ENCODE measurements around the gene NR1H3. TPM values are rescaled to one million over a fixed set of nuclear protein-coding genes. Genes with fewer than 3 reads are reported as not detected.
A peak's percentile ranks its signal among the peaks of the same experiment; 100 is the strongest.

The NR1H3 gene
- total RNA-seq, 2 experiments from 2014 or later: 8.4 to 10.0 TPM

GRCh38 chr11:47261291-47261800 is 3.5 kb downstream of the NR1H3 start:
- CTCF ChIA-PET: interaction anchor here (0.6 to 5.3 kb wide), 5 partner anchors 9 to 413 kb away, joined by 3 to 48 read pairs (median 3); partner anchors contain the start of genes ACP2 and ARFGAP2
- POLR2A ChIA-PET: no interaction called here
- Mint-ChIP-seq H3K9me3 (no peaks in the 10 kb centered on the region), H3K36me3 (ENCODE audit: low read depth) (peaks cover 4% of the 10 kb centered on the region), H3K27me3 (no peaks in the 10 kb centered on the region), H3K27ac (no peak overlapping the region), H3K4me1 (peaks cover 38% of the 10 kb centered on the region), H3K4me3 (no peak overlapping the region)
- DNase-seq: no peak

- ChIA-PET POLR2A (interaction anchor here (1.5 kb wide), 1 partner anchor 16 kb away, joined by 4 read pairs; the partner anchor contains the start of gene ACP2), CTCF (interaction anchor here (0.7 to 2.4 kb wide), 5 partner anchors 10 to 144 kb away, joined by 3 to 10 read pairs (median 4); partner anchors contain the start of genes ACP2 and SLC39A13)
- Mint-ChIP-seq H3K4me1 (peaks cover 51% of the 10 kb centered on the region), H3K27ac (peak overlapping the region; percentile 79), H3K4me3 (no peak overlapping the region), H3K27me3 (no peaks in the 10 kb centered on the region), H3K9me3 (no peaks in the 10 kb centered on the region), H3K36me3 (ENCODE audit: low read depth) (peaks cover 4% of the 10 kb centered on the region)
- DNase-seq: no peak
Measured at GRCh38 chr11:47264119-47264518, 6.3 kb downstream of the NR1H3 start.

GRCh38 chr11:47264521-47264920 is 6.7 kb downstream of the NR1H3 start:
- H3K27me3 Mint-ChIP-seq: no peaks in the 10 kb centered on the region
- H3K9me3 Mint-ChIP-seq: no peaks in the 10 kb centered on the region
- H3K4me1 Mint-ChIP-seq: peaks cover 49% of the 10 kb centered on the region
- CTCF ChIA-PET: interaction anchor here (1.1 to 2.4 kb wide), 3 partner anchors 16 to 144 kb away, joined by 3 to 10 read pairs (median 4); partner anchors contain the start of genes ACP2 and SLC39A13
- no peak for DNase-seq
- no peak overlapping the region for H3K4me3 Mint-ChIP-seq
- POLR2A ChIA-PET: interaction anchor here (1.5 kb wide), 1 partner anchor 16 kb away, joined by 4 read pairs; the partner anchor contains the start of gene ACP2
- H3K27ac Mint-ChIP-seq: peak overlapping the region; percentile 86
- peaks cover 4% of the 10 kb centered on the region for H3K36me3 Mint-ChIP-seq (ENCODE audit: low read depth)

GRCh38 chr11:47267876-47268275 is 10.1 kb downstream of the NR1H3 start:
- Mint-ChIP-seq H3K27me3 (no peaks in the 10 kb centered on the region), H3K4me1 (peaks cover 63% of the 10 kb centered on the region), H3K4me3 (peak overlapping the region; percentile 81), H3K36me3 (ENCODE audit: low read depth) (peaks cover 4% of the 10 kb centered on the region), H3K9me3 (no peaks in the 10 kb centered on the region), H3K27ac (peak overlapping the region; percentile 99)
- CTCF ChIA-PET: interaction anchor here (0.8 to 1.0 kb wide), 3 partner anchors 8 to 40 kb away, joined by 3 to 4 read pairs (median 4); no protein-coding TSS in a partner anchor
- POLR2A ChIA-PET: no interaction called here
- DNase-seq: no peak

- CTCF ChIA-PET: interaction anchor here (0.8 to 1.0 kb wide), 3 partner anchors 9 to 41 kb away, joined by 3 to 4 read pairs (median 4); no protein-coding TSS in a partner anchor
- Mint-ChIP-seq H3K36me3 (ENCODE audit: low read depth) (peaks cover 7% of the 10 kb centered on the region), H3K27me3 (no peaks in the 10 kb centered on the region), H3K27ac (peak overlapping the region; percentile 99), H3K4me3 (peak overlapping the region; percentile 81), H3K9me3 (no peaks in the 10 kb centered on the region), H3K4me1 (peaks cover 66% of the 10 kb centered on the region)
- POLR2A ChIA-PET: no interaction called here
- peak; percentile 15 for DNase-seq
Measured at GRCh38 chr11:47268448-47269001, 10.7 kb downstream of the NR1H3 start.

- peaks cover 70% of the 10 kb centered on the region for H3K4me1 Mint-ChIP-seq
Measured at GRCh38 chr11:47269002-47269828, 11.4 kb downstream of the NR1H3 start.

GRCh38 chr11:47269829-47270305 is 12.1 kb downstream of the NR1H3 start, which contains the start of gene MADD:
Gene MADD (plus strand): TSS chr11:47270133.
- Mint-ChIP-seq H3K27ac (peak within 1 kb of the TSS; percentile 99), H3K27me3 (no peaks in the 10 kb centered on the region), H3K9me3 (no peaks in the 10 kb centered on the region), H3K36me3 (ENCODE audit: low read depth) (peaks cover 20% of the 10 kb centered on the region), H3K4me1 (peaks cover 64% of the 10 kb centered on the region), H3K4me3 (peak within 1 kb of the TSS; percentile 81)
- ChIA-PET CTCF (interaction anchor here (0.9 kb wide), 1 partner anchor 58 kb away, joined by 3 read pairs; no protein-coding TSS in a partner anchor), POLR2A (no interaction called here)
- DNase-seq: peak; percentile 87

More at GRCh38 chr11:47269002-47269828, 11.4 kb downstream of the NR1H3 start:
- Mint-ChIP-seq H3K4me3 (peak overlapping the region; percentile 81), H3K27ac (peak overlapping the region; percentile 99), H3K9me3 (no peaks in the 10 kb centered on the region), H3K27me3 (no peaks in the 10 kb centered on the region), H3K36me3 (ENCODE audit: low read depth) (peaks cover 14% of the 10 kb centered on the region)
- ChIA-PET POLR2A (no interaction called here), CTCF (interaction anchor here (0.9 kb wide), 1 partner anchor 58 kb away, joined by 3 read pairs; no protein-coding TSS in a partner anchor)
- peak; percentile 89 for DNase-seq

- peak overlapping the region; percentile 81 for H3K4me3 Mint-ChIP-seq
- peak overlapping the region; percentile 84 for H3K27ac Mint-ChIP-seq
- DNase-seq: peak; percentile 43
- ChIA-PET POLR2A (interaction anchor here (0.6 to 1.1 kb wide), 3 partner anchors 29 to 56 kb away, joined by 3 to 4 read pairs (median 3); partner anchors contain the start of gene DDB2), CTCF (interaction anchor here (0.6 to 2.8 kb wide), 6 partner anchors 11 to 285 kb away, joined by 3 to 9 read pairs (median 4); no protein-coding TSS in a partner anchor)
- H3K9me3 Mint-ChIP-seq: no peaks in the 10 kb centered on the region
- peaks cover 58% of the 10 kb centered on the region for H3K4me1 Mint-ChIP-seq
- no peaks in the 10 kb centered on the region for H3K27me3 Mint-ChIP-seq
- H3K36me3 Mint-ChIP-seq (ENCODE audit: low read depth): peaks cover 19% of the 10 kb centered on the region
Measured at GRCh38 chr11:47270331-47271271, 12.8 kb downstream of the NR1H3 start.

GRCh38 chr11:47271328-47271727 is 13.5 kb downstream of the NR1H3 start:
- Mint-ChIP-seq H3K4me3 (peak overlapping the region; percentile 81), H3K9me3 (no peaks in the 10 kb centered on the region), H3K36me3 (ENCODE audit: low read depth) (peaks cover 26% of the 10 kb centered on the region), H3K27ac (peak overlapping the region; percentile 84), H3K4me1 (peaks cover 52% of the 10 kb centered on the region), H3K27me3 (no peaks in the 10 kb centered on the region)
- no peak for DNase-seq
- POLR2A ChIA-PET: interaction anchor here (0.6 to 1.1 kb wide), 3 partner anchors 29 to 57 kb away, joined by 3 to 4 read pairs (median 3); partner anchors contain the start of gene DDB2
- CTCF ChIA-PET: interaction anchor here (0.6 to 2.8 kb wide), 6 partner anchors 12 to 284 kb away, joined by 3 to 9 read pairs (median 4); no protein-coding TSS in a partner anchor

GRCh38 chr11:47271961-47272661 is 14.3 kb downstream of the NR1H3 start:
- H3K4me3 Mint-ChIP-seq: peak overlapping the region; percentile 81
- CTCF ChIA-PET: interaction anchor here (0.8 to 2.8 kb wide), 6 partner anchors 14 to 140 kb away, joined by 3 to 9 read pairs (median 5); partner anchors contain the start of gene NR1H3
- H3K4me1 Mint-ChIP-seq: peaks cover 49% of the 10 kb centered on the region
- no peaks in the 10 kb centered on the region for H3K27me3 Mint-ChIP-seq
- POLR2A ChIA-PET: no interaction called here
- no peak for DNase-seq
- peaks cover 34% of the 10 kb centered on the region for H3K36me3 Mint-ChIP-seq (ENCODE audit: low read depth)
- H3K27ac Mint-ChIP-seq: peak overlapping the region; percentile 3
- H3K9me3 Mint-ChIP-seq: no peaks in the 10 kb centered on the region

- H3K4me1 Mint-ChIP-seq: peaks cover 45% of the 10 kb centered on the region
- DNase-seq: no peak
- no peak overlapping the region for H3K27ac Mint-ChIP-seq
- CTCF ChIA-PET: interaction anchor here (0.6 to 2.8 kb wide), 6 partner anchors 13 to 139 kb away, joined by 3 to 9 read pairs (median 3); partner anchors contain the start of gene NR1H3
- POLR2A ChIA-PET: interaction anchor here (0.6 kb wide), 1 partner anchor 740 kb away, joined by 4 read pairs; no protein-coding TSS in a partner anchor
- no peaks in the 10 kb centered on the region for H3K9me3 Mint-ChIP-seq
- no peak overlapping the region for H3K4me3 Mint-ChIP-seq
- H3K27me3 Mint-ChIP-seq: no peaks in the 10 kb centered on the region
- peaks cover 37% of the 10 kb centered on the region for H3K36me3 Mint-ChIP-seq (ENCODE audit: low read depth)
Measured at GRCh38 chr11:47272706-47273105, 14.9 kb downstream of the NR1H3 start.
